PC-3 (cell line): ENCODE data around the gene SPACA4. TPM values are rescaled to one million over a fixed set of nuclear protein-coding genes. Genes with fewer than 3 reads are reported as not detected.

Experiments
- ATAC-seq: fragments of 200-7000 bp; cut with Tn5 transposase; 2 replicates; pipeline ENCODE4 v1.9.1; 2020; ENCODE audit warnings: mild to moderate bottlenecking, moderate library complexity
- BruUV-seq: library from RNA; stranded (reverse); fragments of 400-500 nt; replicated peaks from 2 replicates; lab custom pipeline; 2021; lab: Mats Ljungman, UMichigan
- CTCF ChIA-PET: fragments of 300-600 bp; sonication (Branson Sonifier 250); formaldehyde crosslinking; loops from one replicate; lab custom pipeline; 2022; ENCODE audit warnings: antibody characterized with exemption; lab: Charles Lee
- POLR2A ChIA-PET: fragments of 300-600 bp; sonication (Branson Sonifier 250); formaldehyde crosslinking; loops from one replicate; lab custom pipeline; 2022; ENCODE audit warnings: antibody characterized with exemption; ENCODE audit not compliant: unreplicated experiment; lab: Charles Lee
- DNase-seq: peaks from one replicate; pipeline ENCODE4 v3.0.0-alpha.2; 2015
- H2AFZ ChIP-seq: fragments of 300-600 bp; sonication (generic); 2 replicates; pipeline ENCODE4 v1.6.0; 2016; ENCODE audit warnings: antibody characterized with exemption, low read length
- H3F3A ChIP-seq: fragments of 300-600 bp; sonication (generic); one replicate; pipeline ENCODE4 v1.6.0; 2017; ENCODE audit warnings: antibody characterized with exemption, low read length, control low read depth, mild to moderate bottlenecking; ENCODE audit not compliant: unreplicated experiment
- H3K27ac ChIP-seq: fragments of 300-600 bp; sonication (generic); 2 replicates; pipeline ENCODE4 v1.5.1; 2016; ENCODE audit warnings: mild to moderate bottlenecking, low read length
- H3K27me3 ChIP-seq: fragments of 300-600 bp; sonication (generic); 2 replicates; pipeline ENCODE4 v1.6.1; 2016; ENCODE audit warnings: low read length, mixed read lengths
- H3K36me3 ChIP-seq: fragments of 300-600 bp; sonication (generic); 2 replicates; pipeline ENCODE4 v1.6.1; 2016; ENCODE audit warnings: low read depth, mixed run types, low read length, mixed read lengths
- H3K4me1 ChIP-seq: fragments of 300-600 bp; sonication (generic); 2 replicates; pipeline ENCODE4 v1.5.1; 2016; ENCODE audit warnings: low read length; ENCODE audit not compliant: insufficient read depth
- H3K4me2 ChIP-seq: fragments of 300-600 bp; sonication (generic); 2 replicates; pipeline ENCODE4 v1.6.0; 2016; ENCODE audit warnings: low read length
- H3K4me3 ChIP-seq: fragments of 300-600 bp; sonication (generic); 2 replicates; pipeline ENCODE4 v1.5.1; 2016; ENCODE audit warnings: mild to moderate bottlenecking, low read length, mixed read lengths
- H3K79me2 ChIP-seq: fragments of 300-600 bp; sonication (generic); 2 replicates; pipeline ENCODE4 v1.6.1; 2017; ENCODE audit warnings: low read length, mixed read lengths
- H3K9ac ChIP-seq: fragments of 300-600 bp; sonication (generic); 2 replicates; pipeline ENCODE4 v1.6.0; 2016; ENCODE audit warnings: mild to moderate bottlenecking, low read length
- H3K9me2 ChIP-seq: fragments of 300-600 bp; sonication (generic); replicated peaks from 2 replicates; pipeline ENCODE4 v1.6.1; 2016; ENCODE audit warnings: mixed run types, low read length, mixed read lengths
- H3K9me3 ChIP-seq: fragments of 300-600 bp; sonication (generic); 2 replicates; pipeline ENCODE4 v1.6.1; 2016; ENCODE audit warnings: low read length, mixed read lengths
- H4K20me1 ChIP-seq: fragments of 300-600 bp; sonication (generic); 2 replicates; pipeline ENCODE4 v1.6.1; 2016; ENCODE audit warnings: low read length, mixed read lengths
- EZH2 ChIP-seq: fragments of 300-600 bp; sonication (generic); IDR thresholded peaks from one replicate; pipeline ENCODE4 v1.6.1; 2017; ENCODE audit warnings: antibody characterized with exemption, mild to moderate bottlenecking, low read length; ENCODE audit not compliant: unreplicated experiment
- EZH2phosphoT487 ChIP-seq: fragments of 300-600 bp; sonication (generic); IDR thresholded peaks from 2 replicates; pipeline ENCODE4 v1.6.1; 2018; ENCODE audit warnings: mild to moderate bottlenecking, antibody characterized with exemption, low read length, borderline replicate concordance
- intact Hi-C: fragments of 100-400 bp; cut with micrococcal nuclease; formaldehyde crosslinking; loops from 2 replicates; pipeline ENCODE4 v1.9.0; 2023
- total RNA-seq: library from RNA; depleted of rRNA; stranded (reverse); fragments of >200 nt; gene quantifications from 2 replicates; pipeline ENCODE4 v1.2.3, GENCODE V29; 2014
- TF ChIP-seq, protein P1 (sequence below): fragments of 300-600 bp; sonication (generic); conservative IDR thresholded peaks from 2 replicates; pipeline ENCODE4 v1.5.1; 2017; ENCODE audit warnings: antibody characterized with exemption, low read depth, mild to moderate bottlenecking, low read length

Gene SPACA4
- total RNA-seq, 1 experiment from 2014 or later = not detected

DNA sequence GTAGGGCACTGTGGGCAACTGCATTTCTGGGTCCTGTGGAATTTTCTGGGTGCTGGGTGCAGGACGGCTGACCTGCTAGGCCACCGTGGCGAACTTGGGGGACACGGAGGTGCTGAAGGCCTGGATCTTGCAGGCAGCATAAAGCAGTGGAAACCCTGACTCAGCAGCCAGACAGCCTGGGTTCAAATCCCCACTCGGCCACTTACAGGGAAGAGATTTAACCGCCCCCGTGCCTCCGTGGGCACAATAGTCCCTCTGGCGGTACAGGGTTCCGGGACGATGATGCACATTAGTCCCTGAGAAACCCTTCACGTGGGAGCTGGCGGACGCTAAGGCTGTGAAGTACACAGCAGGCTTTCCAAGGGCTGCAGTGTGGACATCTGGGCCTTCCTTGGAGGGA is 5.3 kb downstream of the SPACA4 start:
- BruUV-seq = no TSS peak
- H2AFZ ChIP-seq = no peak overlapping the region
- no peak overlapping the region for H3K9ac ChIP-seq
- no peaks in the 10 kb centered on the region for H3F3A ChIP-seq
- ATAC-seq (no peak), DNase-seq (no peak)
- intact Hi-C loops = no loop called here
- no peak overlapping the region for H3K4me3 ChIP-seq
- TF ChIP-seq EZH2phosphoT487 (no peak), EZH2 (no peak)
- TF ChIP-seq, protein P1, sequence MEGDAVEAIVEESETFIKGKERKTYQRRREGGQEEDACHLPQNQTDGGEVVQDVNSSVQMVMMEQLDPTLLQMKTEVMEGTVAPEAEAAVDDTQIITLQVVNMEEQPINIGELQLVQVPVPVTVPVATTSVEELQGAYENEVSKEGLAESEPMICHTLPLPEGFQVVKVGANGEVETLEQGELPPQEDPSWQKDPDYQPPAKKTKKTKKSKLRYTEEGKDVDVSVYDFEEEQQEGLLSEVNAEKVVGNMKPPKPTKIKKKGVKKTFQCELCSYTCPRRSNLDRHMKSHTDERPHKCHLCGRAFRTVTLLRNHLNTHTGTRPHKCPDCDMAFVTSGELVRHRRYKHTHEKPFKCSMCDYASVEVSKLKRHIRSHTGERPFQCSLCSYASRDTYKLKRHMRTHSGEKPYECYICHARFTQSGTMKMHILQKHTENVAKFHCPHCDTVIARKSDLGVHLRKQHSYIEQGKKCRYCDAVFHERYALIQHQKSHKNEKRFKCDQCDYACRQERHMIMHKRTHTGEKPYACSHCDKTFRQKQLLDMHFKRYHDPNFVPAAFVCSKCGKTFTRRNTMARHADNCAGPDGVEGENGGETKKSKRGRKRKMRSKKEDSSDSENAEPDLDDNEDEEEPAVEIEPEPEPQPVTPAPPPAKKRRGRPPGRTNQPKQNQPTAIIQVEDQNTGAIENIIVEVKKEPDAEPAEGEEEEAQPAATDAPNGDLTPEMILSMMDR = no peak
- H4K20me1 ChIP-seq = peaks cover 15% of the 10 kb centered on the region
- H3K27ac ChIP-seq = no peak overlapping the region
- no peaks in the 10 kb centered on the region for H3K9me2 ChIP-seq
- H3K79me2 ChIP-seq = peaks cover 13% of the 10 kb centered on the region
- no peaks in the 10 kb centered on the region for H3K9me3 ChIP-seq
- ChIA-PET CTCF (no interaction called here), POLR2A (no interaction called here)
- H3K4me1 ChIP-seq = peaks cover 12% of the 10 kb centered on the region; the same call in 1 of the 2 replicates
- no peaks in the 10 kb centered on the region for H3K27me3 ChIP-seq
- peaks cover 18% of the 10 kb centered on the region for H3K36me3 ChIP-seq
- no peak overlapping the region for H3K4me2 ChIP-seq

GRCh38 chr19:48613024-48613851 is 6.7 kb downstream of the SPACA4 start:
- no peak overlapping the region for H3K9ac ChIP-seq
- DNase-seq = no peak
- H3K4me2 ChIP-seq = no peak overlapping the region
- ATAC-seq = no peak
- H2AFZ ChIP-seq = no peak overlapping the region
- ChIA-PET CTCF (no interaction called here), POLR2A (interaction anchor here (1.2 kb wide), 1 partner anchor 15 kb away, joined by 3 read pairs; no protein-coding TSS in a partner anchor)
- intact Hi-C loops = no loop called here
- TF ChIP-seq, protein P1 = no peak
- no peak for TF ChIP-seq EZH2
- no TSS peak for BruUV-seq
- no peaks in the 10 kb centered on the region for H3K27me3 ChIP-seq
- no peak overlapping the region for H3K4me3 ChIP-seq
- no peaks in the 10 kb centered on the region for H3F3A ChIP-seq
- H3K9me2 ChIP-seq = no peaks in the 10 kb centered on the region
- H3K4me1 ChIP-seq = peaks cover 21% of the 10 kb centered on the region
- H4K20me1 ChIP-seq = peaks cover 28% of the 10 kb centered on the region
- no peaks in the 10 kb centered on the region for H3K9me3 ChIP-seq
- peaks cover 31% of the 10 kb centered on the region for H3K36me3 ChIP-seq
- peaks cover 27% of the 10 kb centered on the region for H3K79me2 ChIP-seq
- no peak overlapping the region for H3K27ac ChIP-seq

DNA sequence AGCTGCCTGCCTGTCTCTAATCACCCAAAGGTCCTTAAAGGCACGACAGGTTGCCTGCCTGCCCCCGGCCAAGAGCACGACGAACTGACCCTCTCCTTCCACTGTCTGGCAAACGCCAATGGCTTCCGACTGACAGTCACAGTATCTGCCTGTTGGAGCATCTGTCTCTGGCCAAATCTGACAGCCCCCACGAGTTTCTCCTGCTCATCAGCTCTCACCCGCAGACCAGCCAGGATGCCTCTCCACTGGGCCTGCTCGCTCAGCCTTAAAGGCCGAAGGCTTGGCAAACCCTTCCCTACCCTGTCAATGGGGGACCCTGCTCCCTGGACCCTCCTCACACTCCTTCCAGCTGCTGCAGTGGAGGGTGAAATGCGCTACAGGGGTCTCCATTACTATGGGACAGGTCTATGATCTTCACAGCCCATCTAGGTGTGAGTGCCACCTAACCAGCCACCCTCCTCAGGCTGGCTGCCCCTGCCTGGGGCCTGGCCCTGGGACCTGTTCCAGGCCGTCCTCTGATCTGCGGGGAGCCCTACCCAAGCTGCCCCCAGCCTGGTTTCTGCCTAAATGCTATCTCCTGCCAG is 7.4 kb downstream of the SPACA4 start:
- Histone ChIP-seq H3K36me3 (peaks cover 35% of the 10 kb centered on the region), H3F3A (no peaks in the 10 kb centered on the region), H3K4me1 (peaks cover 21% of the 10 kb centered on the region), H3K9me3 (no peaks in the 10 kb centered on the region), H2AFZ (no peak overlapping the region), H3K4me3 (no peak overlapping the region), H3K9ac (no peak overlapping the region), H4K20me1 (peaks cover 32% of the 10 kb centered on the region), H3K79me2 (peaks cover 34% of the 10 kb centered on the region), H3K9me2 (no peaks in the 10 kb centered on the region), H3K27me3 (no peaks in the 10 kb centered on the region), H3K27ac (no peak overlapping the region), H3K4me2 (no peak overlapping the region)
- DNase-seq (no peak), ATAC-seq (no peak; the same call in 1 of the 2 replicates)
- CTCF ChIA-PET = no interaction called here
- TF ChIP-seq, protein P1 = no peak
- TF ChIP-seq EZH2 (no peak), EZH2phosphoT487 (no peak)
- no TSS peak for BruUV-seq
- intact Hi-C loops = no loop called here
- POLR2A ChIA-PET = no interaction called here
